HG02588 (cell line): Measurements from ENCODE around the gene RNPEPL1.

ENCODE experiments used
- ATAC-seq: cut with Tn5 transposase; IDR thresholded peaks from one replicate; pipeline ENCODE4 v1.9.1; 2021; ENCODE audit warnings: mild to moderate bottlenecking, moderate library complexity; ENCODE audit not compliant: unreplicated experiment

Gene RNPEPL1

GRCh38 chr2:240589850-240590525, 21.7 kb downstream of the RNPEPL1 start:
- no peak for ATAC-seq

- ATAC-seq: no peak
These were observed 22.4 kb downstream of the RNPEPL1 start for GRCh38 chr2:240590681-240591111.

- no peak for ATAC-seq
These were observed 22.9 kb downstream of the RNPEPL1 start for GRCh38 chr2:240591226-240591625.

- ATAC-seq: no peak
These were observed 23.5 kb downstream of the RNPEPL1 start for GRCh38 chr2:240591784-240592183.

- ATAC-seq: no peak
These were observed 24.9 kb downstream of the RNPEPL1 start for GRCh38 chr2:240593026-240593702.

GRCh38 chr2:240593703-240594451, 25.6 kb downstream of the RNPEPL1 start:
- ATAC-seq: no peak

- ATAC-seq: no peak
These were observed 26.5 kb downstream of the RNPEPL1 start for GRCh38 chr2:240594511-240595380.

GRCh38 chr2:240595381-240596079, 27.2 kb downstream of the RNPEPL1 start:
- ATAC-seq: no peak

- no peak for ATAC-seq
These were observed 27.8 kb downstream of the RNPEPL1 start for GRCh38 chr2:240596080-240596460.

GRCh38 chr2:240596491-240596931, 28.2 kb downstream of the RNPEPL1 start:
- ATAC-seq: no peak

- no peak for ATAC-seq
These were observed 28.8 kb downstream of the RNPEPL1 start for GRCh38 chr2:240597054-240597418.

- ATAC-seq: no peak
These were observed 29.3 kb downstream of the RNPEPL1 start for GRCh38 chr2:240597419-240598181.

- no peak for ATAC-seq
These were observed 30.1 kb downstream of the RNPEPL1 start for GRCh38 chr2:240598311-240598911.

GRCh38 chr2:240599141-240599583, 30.9 kb downstream of the RNPEPL1 start:
- ATAC-seq: no peak

- no peak for ATAC-seq
These were observed 32.2 kb downstream of the RNPEPL1 start for GRCh38 chr2:240600451-240600961.

- ATAC-seq: no peak
These were observed 33.0 kb downstream of the RNPEPL1 start for GRCh38 chr2:240601061-240601830.

- no peak for ATAC-seq
These were observed 33.5 kb downstream of the RNPEPL1 start for GRCh38 chr2:240601831-240602160.
